T-helper 1 cell (primary cell): Measurements from ENCODE around the gene PDE2A.

Experiments
- DNase-seq, 5 donors: peaks; one replicate each; pipeline ENCODE4 v3.0.0-alpha.2; 2012 to 2020

PDE2A gene

DNA sequence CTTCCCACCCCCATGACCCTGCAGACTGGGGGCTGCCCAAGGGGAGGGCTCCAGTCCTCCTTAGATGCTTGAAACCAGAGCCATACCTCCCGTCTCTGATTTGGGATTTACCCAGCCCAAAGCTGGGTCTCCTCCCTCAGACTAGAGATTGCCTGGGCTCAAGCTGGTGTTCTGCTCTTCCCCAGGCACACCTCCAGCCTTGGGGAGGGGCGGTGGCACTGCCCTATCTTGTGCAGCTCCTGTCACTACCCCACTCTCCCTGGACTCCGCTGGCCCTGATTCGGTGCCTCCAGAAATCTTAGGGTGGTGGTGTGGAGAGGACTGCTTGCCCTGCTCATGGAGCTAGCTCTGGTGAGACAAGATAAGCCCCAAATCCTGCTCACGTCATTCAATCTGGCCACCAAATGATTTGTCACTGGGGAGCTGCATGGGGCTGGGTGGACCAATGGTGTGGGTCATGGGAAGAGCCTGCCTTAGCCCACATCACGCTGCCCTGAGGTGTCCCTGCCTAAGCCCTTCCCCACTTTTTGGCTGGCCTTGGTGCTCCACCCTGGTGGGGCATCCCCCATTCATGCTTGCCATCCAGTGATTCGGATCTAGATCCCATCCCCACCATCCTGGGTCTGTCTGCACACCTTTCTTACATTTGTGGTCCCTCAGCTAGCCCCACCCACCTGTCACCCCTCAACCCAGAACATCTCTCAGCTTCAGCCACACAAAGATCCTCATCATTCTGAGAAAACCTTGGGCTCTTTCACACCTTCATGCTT lies 87.7 kb downstream of the PDE2A start:
- no peak for DNase-seq

DNA sequence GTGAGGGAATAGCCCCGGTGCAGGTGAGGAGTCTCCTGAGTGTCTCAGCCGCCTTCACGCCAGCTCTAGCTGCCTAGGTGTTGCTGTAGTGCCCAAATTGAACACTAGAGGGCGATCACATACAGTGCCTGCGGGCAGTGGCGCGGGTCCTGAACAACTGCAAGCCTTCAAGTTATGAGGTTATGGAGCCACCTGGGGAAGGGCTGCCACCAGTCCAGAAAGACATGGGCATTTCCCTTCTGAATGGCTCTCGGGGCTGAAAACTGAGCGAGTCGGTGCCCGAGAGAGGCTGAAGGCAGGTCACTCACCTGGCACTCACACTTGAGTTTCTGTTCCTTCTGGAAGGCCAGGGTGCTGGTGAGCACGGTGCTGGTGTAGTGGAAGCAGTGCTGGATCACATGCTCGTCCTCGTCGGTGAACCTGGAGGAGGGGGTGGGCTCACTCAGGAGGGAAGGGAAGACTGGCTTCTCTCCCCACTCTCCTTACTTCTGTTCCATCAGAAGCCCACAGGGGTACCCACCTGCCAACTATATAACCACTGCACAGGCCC lies 88.4 kb downstream of the PDE2A start:
- peak; percentile 32 to 80 (median 54) for DNase-seq

DNA sequence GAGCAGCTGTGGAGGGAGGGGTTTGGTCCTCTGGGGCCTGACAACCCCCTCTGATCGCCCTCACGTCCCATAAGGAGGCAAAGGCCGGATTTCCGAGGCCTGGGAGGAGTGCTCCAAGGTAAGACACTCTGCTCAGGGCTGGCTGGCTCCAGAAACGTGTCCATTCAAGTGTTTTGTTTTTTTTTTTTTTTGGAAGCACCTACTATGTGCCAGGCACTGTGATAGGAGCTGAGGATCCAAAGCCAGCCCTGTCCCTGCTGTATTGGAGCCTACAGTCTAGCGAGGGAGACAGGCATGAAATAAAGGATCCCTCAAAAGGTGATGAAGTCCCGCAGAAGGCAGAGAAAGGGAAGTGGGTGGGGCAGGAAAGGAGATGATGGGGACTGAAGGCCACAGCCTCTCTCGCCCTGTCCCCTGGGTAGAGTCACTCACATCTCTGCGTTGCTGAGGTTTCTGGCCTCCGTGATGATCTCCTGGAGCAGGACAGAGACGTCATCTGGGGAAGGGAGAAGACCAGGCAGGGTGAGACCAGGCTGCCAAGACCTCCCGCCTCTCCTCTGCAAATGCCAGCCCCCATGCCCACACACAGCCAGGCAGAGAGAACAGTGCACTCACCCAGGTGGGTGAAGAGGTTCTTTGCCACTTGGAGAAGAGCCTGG lies 89.2 kb downstream of the PDE2A start:
- DNase-seq: no peak

- DNase-seq: peak; percentile 27 to 69 (median 38)
Measured at GRCh38 chr11:72584293-72584938, 89.8 kb downstream of the PDE2A start.

GRCh38 chr11:72583616-72584292 lies 90.5 kb downstream of the PDE2A start:
- DNase-seq: no peak

DNA sequence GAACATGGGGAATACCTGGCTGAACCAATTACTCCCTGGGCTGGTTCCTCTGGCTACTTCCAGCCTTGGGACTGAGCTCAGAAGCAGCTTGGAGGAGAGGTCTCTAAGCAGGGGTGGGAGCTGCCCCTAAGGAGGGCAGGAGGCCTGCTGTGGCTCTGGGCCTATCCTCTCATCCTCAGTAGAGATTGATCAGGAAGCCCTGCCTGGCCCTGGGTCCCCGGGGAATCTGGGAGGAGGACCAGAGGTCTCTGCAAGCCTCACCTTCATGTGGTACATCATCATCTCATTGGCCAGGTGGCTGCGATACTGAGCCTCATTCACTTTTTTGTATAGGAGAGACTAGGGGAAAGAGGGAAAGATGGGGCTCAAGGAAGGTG lies 91.1 kb downstream of the PDE2A start:
- DNase-seq: no peak

DNA sequence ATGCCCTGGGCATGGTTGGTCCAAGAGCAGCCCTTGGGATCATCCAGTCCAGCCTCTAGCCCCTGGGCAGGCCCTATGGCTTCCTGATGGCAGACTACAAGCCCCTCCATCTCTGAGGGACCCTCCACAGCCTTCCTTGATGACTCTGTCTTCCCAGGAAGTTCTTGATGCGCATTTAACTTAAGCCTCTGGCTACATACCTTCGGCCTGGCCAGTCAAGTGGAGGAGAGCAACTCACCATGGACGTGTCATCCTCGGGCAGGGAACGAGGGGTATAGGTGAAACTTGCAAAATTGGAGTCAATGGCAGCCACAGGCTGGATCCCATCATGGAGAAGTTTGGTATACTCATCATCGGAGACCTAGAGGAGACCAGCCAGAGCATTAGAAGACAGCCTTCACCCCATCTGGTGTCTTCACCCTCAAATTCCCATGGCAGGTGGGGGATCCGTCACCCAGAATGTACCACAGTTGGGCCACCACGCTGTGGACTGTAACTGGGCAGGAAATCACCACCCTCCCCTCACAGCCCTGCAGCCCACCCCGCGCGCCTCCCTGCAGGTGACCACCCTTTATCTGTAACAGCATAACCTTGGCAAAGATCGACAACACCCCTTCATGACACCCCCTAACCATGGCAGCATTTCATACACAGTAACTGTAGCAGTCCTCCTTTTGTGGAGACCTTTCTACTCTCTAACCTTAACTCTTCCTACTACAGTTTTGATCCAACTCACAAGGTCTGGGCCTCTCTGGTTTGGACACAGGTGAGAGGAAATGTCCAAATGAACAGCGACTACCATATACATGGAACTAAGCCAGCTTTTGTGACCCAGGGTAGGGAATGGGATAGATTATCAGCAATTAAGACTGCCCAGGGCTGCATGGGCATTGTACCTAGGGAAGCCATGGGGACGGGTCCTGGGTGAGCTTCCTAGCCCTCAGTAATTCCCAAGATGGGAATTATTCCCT lies 91.7 kb downstream of the PDE2A start:
- no peak for DNase-seq

- DNase-seq: no peak
Measured at GRCh38 chr11:72581067-72581466, 93.2 kb downstream of the PDE2A start.

- DNase-seq: no peak
Measured at GRCh38 chr11:72580642-72580950, 93.6 kb downstream of the PDE2A start.

DNA sequence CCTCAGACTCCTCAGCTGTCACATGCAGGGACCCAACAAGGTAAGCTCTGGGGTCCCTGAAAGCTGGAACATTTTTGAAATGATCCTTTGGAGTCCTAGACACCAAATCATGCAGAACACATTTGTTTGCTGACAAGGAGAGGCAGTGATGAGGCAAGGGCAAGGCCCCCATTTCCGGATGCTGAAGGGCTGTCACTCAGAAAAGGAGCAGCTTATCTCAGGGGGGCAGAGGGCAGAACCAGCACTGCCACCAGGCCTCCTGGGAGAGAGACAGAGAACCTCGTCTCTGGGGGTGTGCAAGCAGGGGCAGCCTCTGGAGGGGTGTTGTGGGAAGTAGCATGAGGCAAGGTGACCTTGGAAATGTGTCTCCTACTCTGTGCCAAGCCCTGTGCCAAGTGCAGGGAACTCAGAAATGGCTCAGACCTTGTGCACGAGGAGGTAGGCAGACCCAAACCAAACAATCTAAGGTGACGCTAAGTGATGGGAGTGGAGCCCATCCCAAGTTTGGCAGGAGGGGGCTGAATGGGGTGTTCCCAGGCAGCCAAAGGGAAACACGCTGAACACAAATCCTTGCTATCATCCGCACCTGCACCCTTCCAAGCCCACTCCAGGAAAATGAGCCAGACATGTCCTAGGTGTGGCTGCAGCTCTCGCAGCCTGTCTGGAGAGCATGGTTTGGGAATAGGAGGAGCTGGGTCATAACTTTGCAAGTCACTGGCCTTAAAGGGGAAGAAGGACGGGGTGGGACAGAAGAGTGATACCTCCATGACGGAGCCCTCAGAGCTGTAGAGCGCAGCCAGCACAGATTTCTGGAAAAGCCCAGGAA lies 94.2 kb downstream of the PDE2A start:
- no peak for DNase-seq

DNA sequence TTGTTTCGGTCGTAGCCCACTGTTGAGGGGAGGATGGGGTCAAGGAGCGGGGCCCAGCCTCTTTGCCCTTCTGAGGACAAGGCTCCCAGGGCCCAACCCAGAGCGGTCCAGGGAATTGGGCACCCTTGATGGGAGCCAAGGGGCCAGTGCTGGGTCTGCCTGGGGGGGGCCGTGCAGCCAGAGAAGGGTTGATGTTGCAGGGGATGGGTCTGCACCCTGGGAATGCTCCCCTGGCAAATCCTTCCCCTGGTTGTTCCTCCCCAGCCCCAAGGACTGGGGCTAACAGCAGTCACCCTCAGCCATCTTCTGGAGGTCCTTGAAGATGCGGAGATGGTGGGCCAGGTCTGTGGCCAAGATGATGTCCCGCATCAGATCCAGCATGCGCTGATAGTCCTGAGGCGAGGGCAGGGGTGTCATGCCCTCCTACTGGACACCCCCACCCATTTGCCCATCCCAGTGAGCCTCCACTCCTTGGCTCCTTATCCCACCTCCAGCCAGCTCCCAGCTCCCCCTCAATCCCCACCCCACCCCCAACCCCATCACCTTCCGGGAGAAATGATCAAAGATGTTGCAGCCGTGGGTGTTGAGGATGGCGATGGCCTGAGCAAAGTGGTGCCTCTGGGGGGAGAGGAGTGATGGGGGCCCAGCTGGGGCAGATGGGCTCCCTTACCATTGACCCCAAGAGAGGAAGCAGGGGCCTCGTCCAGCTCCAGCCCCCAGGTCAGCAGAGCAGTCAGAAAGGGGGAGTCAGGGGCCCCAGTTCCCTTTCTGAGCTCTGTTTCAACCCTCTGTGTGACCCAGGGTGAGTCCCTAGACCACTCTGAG lies 95.0 kb downstream of the PDE2A start:
- no peak for DNase-seq

GRCh38 chr11:72578566-72578965 lies 95.7 kb downstream of the PDE2A start:
- no peak for DNase-seq

DNA sequence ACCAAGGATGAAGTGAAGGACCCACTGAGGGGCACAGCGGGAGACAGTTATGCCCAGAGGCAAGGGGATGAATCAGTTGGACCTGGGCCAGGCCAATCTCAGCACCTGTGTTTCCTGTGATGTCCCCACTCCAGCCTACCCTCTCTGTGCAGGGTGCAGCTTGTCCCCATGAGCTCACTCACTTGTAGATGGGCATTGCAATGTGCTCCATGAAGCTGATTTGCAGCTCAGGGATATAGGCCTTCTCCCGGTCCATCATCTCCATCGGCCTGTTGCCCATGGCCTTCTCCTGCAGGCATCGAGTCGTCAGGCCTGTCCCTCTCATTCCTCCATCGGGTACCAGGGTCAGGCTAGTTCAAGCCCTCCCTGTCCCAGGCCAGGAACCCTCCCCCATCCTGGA lies 96.2 kb downstream of the PDE2A start:
- no peak for DNase-seq

GRCh38 chr11:72577271-72577721 lies 96.9 kb downstream of the PDE2A start:
- DNase-seq: no peak

GRCh38 chr11:72576661-72577060 lies 97.6 kb downstream of the PDE2A start:
- DNase-seq: no peak

GRCh38 chr11:72576243-72576595 lies 98.0 kb downstream of the PDE2A start:
- DNase-seq: no peak

- no peak for DNase-seq
Measured at GRCh38 chr11:72575533-72576242, 98.5 kb downstream of the PDE2A start.

DNA sequence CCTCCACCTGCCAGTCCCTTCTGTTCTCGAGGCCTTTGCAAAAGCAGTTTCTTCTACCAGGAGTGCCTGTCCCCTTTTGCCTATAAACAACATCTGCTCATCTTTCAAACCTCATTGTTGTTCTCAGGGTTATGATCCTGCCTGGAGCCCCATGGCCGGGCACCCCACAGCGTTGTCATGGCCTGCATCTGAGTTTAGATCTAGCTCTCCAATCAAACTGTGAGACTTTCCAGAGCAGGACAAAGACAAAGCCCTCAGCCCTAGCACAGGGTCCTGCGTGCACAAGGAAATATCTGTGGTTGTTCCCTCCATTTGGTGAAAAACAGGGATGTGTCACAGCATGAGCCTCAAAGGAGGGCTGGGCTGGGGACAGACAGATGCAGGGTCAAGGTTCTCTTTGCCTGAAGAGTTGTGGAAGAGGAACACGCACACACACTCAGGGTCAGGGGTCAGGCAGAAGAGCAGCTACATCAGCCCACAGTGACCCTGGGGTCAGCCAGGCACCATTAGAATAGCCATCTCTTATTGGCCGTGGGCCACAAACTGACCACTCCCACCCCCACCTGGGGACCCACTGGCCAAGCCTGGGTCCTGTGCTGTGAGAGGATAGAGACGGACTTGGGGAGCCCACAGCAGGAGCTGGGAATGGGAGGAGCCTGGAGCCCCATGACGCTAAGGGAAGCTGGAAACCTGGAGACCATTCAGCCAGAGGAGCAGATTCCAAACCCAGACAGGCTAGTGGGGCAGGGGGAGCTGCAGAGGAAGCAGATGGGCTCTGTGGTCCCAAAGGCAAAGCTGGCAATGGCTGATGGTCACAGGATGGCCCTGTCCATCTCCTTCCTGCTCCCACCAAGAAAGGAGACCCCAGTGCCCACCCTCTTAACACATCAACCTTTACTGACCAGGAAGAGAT lies 99.4 kb downstream of the PDE2A start:
- DNase-seq: no peak
